Activated CD8-positive, alpha-beta memory T cell treated with anti-CD3 and anti-CD28 coated beads for 48 hours (primary cell): ENCODE results near the gene PSME3IP1.
"Not testable (repeated sequence)": the region's sequence is repeated elsewhere in the genome, so short reads cannot be mapped to it uniquely, and the experiment has no call there.

Source experiments
- DNase-seq, 3 experiments: peaks; one replicate each; pipeline ENCODE4 v3.0.0-alpha.2; 2020; ENCODE audit warnings: low read depth in 2 of 3, low spot score in 2 of 3

Gene PSME3IP1

GRCh38 chr16:57185945-57186871 lies at the start of gene PSME3IP1, which contains the start of gene RSPRY1:
PSME3IP1 (minus strand) TSS chr16:57186039; CDS start chr16:57173854, 12,185 bp downstream.
RSPRY1 (plus strand) TSS chr16:57186329; CDS start chr16:57204659, 18,330 bp downstream.
- DNase-seq: peak; percentile 82 to 96 (median 95)

GRCh38 chr16:57235128-57236021 lies 49.5 kb upstream of the PSME3IP1 start:
- DNase-seq: no peak

- DNase-seq: no peak
Observed at GRCh38 chr16:57234707-57235092, 48.9 kb upstream of the PSME3IP1 start.

DNA sequence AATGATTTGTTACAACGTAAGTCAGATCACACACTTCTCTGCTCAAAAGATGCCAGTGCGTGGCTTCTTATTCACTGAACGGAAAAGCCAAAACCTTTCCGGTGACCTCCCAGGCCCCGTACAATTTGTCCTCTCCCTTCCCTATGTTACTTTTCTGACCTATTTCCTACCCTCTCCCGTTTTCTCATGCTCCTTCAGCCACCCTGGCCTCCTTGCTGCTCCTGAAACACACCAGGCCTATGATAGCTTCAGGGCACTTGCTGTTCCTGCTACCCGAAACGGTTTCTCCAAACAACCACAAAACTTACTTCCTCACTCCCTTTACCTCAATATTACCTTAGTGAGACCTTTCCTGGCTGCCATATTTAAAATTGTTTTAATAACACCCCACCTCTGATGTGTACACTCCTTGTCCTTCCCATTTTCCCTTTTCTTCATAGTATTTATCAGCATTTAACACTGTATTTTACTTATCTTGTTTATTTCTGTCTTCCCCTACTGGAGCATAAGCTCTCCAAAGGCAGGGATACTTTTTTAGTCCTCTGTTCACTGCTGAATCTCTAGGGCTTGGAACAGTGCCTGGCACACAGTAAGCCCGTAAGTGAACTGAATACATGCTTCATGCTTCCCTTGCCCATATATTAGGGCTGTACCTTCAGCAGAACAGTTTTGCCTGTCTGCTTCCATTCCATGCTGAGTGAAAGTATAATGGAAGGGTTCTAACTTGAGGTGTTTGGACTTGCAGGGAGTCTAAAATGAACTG lies 48.3 kb upstream of the PSME3IP1 start:
- DNase-seq: no peak

DNA sequence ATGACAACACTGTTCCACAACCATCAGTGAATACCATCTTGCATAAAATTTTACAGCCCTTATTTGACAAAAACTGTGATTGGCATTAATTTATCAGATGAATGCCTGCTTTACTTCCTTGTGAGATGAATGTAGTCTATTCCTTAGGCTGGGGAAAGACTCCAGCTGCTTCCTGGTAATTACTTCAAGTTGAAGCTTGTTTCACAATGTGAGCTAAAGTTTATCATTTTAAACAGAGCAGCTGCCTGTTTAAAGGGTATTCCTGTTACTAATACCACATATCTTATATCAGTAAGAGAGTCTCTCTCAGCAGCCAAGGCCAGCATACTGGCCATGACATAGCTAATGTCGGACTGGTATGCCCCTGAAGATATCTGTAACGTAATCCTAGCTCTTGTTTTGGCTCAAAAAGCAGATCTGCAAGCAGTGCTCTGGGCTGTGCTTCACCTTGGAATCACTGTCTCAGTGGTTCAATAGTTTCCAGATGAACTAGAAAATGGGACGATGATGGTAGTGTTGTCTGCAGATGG lies 46.0 kb upstream of the PSME3IP1 start:
- DNase-seq: no peak

DNA sequence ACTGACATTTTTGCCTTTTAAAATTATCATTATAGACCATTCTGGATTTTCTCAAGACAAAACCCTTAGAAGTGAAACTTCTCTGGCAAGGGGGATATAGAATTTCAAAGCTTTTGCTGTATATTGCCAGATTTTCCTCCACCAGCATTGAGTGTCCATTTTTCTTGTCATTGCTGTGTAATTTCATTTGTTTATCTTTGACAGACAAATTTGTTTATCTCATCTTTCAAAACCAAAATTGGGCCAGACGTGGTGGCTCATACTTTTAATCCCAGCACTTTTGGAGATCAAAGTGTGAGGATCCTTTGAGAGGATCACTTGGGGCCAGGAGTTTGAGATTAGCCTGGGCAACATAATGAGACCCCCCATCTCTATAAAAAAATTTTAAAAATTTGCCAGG lies 43.2 kb upstream of the PSME3IP1 start:
- no peak for DNase-seq

DNA sequence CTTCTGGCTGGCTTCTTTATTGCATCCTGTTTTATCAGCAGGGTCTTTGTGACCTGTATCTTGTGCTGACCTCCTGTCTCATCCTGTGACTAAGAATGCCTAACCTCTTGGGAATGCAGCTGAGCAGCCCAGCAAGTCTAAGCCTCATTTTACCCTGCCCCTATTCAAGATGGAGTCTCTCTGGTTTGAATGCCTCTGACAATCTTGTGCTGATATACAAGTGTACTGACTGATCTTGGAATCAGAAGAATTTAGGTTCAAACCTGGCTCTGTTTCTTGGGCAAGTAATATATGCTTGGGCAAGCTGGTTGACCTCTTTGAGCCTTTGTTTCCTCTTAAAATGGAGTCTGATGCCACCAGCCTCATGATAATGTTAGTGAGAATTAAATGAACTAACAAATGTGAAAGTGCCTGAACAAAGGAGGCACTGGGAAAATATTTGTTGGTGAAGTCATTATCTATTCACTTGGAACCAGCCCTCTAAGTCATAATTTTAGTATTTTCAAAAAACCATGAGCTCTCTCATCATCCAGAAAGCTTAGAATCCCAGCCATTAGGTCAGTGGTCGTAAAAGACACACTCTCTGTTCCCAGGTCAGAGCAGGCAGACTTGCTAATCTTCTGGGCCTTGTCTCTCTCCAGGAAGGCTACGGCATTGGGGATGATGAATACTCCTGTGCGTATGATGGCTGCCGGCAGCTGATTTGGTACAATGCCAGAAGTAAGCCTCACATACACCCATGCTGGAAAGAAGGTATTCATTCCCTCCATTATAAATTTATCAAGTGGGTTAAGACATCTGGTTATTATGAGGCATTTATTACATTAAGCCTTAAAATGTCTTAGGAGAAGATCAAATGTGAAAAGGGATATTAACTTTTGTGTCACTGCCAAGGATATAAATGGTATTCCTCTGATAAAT lies 41.1 kb upstream of the PSME3IP1 start:
- DNase-seq: no peak

DNA sequence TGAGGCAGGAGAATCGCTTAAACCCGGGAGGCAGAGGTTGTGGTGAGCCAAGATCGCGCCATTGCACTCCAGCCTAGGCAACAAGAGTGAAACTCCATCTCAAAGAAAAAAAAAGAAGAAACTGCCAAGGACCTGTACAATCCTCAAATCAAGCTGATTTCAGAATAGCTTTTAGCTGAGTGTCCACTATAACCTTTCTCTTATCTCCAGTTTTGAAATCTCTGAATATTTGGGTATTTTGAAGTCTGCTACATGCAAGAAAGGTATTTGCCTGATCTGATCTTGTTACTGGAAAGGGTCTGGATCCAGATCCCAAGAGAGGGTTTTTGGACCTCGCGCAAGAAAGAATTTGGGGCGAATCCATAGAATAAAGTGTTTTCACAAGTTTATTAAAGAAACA lies 40.1 kb upstream of the PSME3IP1 start:
- no peak for DNase-seq

- DNase-seq: no peak
Observed at GRCh38 chr16:57224651-57225335, 39.0 kb upstream of the PSME3IP1 start.

DNA sequence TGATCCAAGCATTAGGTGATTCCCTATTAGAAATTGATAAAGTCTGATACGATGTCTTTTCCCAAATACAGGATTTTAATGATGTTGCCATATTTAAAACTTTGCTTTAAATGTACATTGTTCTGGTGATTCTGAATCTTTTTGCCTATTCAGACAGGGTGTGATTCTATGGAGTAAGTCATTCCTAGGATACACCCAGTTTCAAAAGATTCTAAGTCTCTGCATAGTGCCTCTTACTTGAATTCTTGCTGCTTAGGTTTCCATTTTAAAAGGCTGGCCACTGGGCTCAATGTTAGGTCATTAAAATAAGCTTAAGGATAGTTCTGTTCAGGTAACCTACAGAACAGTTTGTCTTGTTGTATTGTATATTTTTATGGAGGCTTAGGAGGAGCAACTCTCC lies 37.2 kb upstream of the PSME3IP1 start:
- DNase-seq: no peak

DNA sequence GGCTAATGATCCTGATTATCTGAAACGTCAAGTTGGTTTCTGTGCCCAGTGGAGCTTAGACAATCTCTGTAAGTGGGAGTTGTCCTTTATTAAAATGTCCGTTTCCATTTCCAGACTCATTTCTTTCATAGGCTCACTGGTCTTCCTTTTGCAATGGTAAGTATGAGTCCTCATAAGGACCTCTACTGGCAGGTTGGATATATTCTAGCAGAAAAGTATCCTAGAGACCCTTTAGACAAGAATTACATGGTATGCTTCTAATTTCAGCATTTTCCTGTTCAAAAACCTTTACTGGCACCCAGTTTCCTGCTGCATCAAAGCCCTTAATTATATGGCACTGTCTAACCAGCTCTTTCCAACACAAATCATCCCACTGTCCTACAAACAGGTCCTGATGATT lies 31.1 kb upstream of the PSME3IP1 start:
- DNase-seq: no peak

DNA sequence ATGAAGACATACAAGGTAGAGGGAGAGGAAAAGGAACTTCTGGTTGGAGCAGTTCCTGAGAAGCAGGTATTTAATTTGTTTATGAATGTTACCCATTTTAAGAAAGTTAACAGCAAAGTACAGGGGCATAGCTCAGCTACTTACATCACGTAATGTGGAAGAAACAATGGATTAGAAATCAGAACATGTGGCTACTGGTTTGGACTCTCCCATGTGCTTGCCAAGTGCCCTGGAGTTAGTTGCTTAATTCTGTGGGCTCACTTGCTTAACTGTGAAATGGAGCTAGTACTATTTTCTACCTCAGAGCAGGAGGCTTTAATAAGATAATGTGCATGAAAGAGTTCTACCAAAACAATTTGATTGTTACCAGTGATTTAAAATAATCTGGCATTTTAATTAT lies 27.6 kb upstream of the PSME3IP1 start:
- no peak for DNase-seq

DNA sequence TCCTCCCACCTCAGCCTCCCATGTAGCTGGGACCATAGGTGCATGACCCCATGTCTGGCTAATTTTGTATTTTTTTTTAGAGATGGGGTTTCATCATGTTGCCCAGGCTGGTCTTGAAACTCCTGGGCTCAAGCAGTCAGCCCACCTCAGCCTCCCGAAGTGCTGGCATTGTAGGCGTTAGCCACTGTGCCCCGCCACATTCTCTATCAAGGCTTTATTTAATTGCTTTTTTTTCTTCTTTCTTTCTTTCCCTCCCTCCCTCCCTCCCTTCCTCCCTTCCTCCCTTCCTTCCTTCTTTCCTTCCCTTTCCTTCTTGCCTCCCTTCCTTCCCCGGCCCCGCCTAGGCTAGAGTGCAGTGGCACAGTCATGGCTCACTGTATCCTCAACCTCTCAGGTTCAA lies 23.9 kb upstream of the PSME3IP1 start:
- no peak for DNase-seq

DNA sequence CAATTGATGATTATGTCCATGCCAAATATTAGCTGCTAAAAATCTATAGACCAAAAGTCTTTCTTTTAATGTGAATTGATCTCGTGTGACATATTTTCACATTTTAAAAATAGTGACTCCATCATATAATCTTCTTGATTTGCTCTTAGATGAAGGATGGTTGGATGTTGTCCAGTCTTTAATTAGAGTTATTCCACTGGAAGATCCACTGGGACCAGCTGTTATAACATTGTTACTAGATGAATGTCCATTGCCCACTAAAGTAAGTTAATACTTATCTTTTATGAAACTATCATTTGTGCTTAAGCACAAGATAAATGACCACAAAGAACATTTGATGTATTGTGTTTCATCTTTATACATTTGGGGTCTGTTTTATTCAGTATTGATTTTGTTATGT lies 23.1 kb upstream of the PSME3IP1 start:
- no peak for DNase-seq

- no peak for DNase-seq
Observed at GRCh38 chr16:57204675-57205074, 18.8 kb upstream of the PSME3IP1 start.

DNA sequence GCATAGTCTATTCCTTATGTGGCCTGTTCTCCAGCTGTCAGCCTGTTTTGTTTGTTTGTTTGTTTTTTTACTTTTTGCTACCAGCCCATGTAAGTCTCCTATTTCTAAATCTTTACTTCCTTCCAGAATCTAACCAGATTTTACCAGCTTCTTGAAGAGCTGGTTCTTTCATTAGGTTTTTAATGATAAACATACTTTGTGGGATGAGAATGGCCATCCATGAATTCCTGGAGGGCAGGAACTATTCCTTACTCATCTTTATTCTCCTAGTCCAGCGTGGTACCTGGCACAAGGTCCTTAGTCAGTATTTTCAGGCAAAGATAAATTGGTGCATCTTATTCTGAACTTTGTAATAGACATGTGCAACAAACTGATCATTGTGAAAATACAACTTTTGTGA lies 17.6 kb upstream of the PSME3IP1 start:
- DNase-seq: no peak

DNA sequence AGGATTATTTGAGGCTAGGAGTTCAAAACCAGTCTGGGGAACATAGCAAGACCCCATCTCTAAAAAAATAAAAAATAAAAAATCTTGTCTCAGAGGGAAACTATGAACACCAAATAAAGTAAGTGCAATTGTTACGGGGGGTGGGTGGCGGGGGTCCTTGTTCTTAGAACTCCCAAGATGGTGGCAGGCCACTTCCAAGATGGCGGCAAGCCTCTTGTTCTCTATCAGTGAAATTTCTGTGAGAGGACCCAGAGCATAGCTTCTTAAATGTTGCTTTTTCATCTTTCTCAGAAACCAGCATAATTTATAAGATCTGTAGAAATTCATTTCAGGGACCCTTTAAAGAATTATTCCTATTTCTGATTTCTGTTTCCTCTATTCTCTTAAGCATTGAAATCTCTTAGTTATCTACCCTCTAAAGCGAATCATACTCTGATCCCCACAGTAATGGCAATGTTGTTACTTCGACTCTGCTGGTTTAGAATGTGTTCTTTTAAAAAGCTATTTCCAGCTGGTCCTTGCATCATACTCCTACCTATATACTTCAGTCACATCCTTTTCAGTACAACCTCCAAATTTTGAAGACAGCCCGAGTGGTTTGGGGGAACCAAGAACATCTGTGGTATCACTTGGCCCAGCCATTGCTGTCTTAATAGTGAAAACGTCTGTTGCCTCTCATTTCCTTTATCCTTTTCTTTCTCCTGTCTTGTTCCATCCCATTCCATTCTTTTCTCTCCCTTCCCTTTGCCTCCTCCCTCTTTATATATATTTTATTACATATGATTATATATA lies 16.5 kb upstream of the PSME3IP1 start:
- DNase-seq: no peak

DNA sequence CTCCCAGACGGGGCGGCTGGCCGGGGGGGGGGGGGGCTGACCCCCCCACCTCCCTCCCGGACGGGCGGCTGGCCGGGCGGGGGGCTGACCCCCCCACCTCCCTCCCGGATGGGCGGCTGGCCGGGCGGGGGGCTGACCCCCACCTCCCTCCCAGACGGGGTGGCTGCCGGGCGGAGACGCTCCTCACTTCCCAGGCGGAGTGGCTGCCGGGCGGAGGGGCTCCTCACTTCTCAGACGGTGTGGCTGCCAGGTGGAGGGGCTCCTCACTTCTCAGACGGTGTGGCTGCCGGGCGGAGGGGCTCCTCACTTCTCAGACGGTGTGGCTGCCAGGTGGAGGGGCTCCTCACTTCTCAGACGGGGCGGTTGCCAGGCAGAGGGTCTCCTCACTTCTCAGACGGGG lies 15.1 kb upstream of the PSME3IP1 start:
- DNase-seq: not testable (repeated sequence)
